ENCODE data around the gene PLBD1. TPM values are rescaled to one million over a fixed set of nuclear protein-coding genes. Genes with fewer than 3 reads are reported as not detected.

The PLBD1 gene
- total RNA-seq, 1 donor, result 4.7 TPM

GRCh38 chr12:14561677-14562238 is 5.9 kb downstream of the PLBD1 start:
- H3K9me3 ChIP-seq (ENCODE audit: low read depth, low read length), result no peaks in the 10 kb centered on the region
- no peaks in the 10 kb centered on the region for H3K4me1 ChIP-seq (ENCODE audit: insufficient read depth, low read length)
- no peak overlapping the region for H3K27ac ChIP-seq (ENCODE audit: low read depth, low read length)
- no peaks in the 10 kb centered on the region for H3K27me3 ChIP-seq (ENCODE audit: insufficient read depth, low read length)
- no peak for TF ChIP-seq CTCF (IDR thresholded peaks at IDR 0.05; ENCODE audit: extremely low read depth, low read depth, low read length)
- no peaks in the 10 kb centered on the region for H4K20me1 ChIP-seq (ENCODE audit: insufficient read depth, low read length)
- no peak overlapping the region for H3K4me2 ChIP-seq (ENCODE audit: insufficient read depth, low read length)
- H3K79me2 ChIP-seq (ENCODE audit: insufficient read depth, low read length), result no peaks in the 10 kb centered on the region
- no peaks in the 10 kb centered on the region for H3K36me3 ChIP-seq (ENCODE audit: insufficient read depth, low read length)
- no peak overlapping the region for H3K4me3 ChIP-seq (ENCODE audit: insufficient read depth, low read length)
- DNase-seq (ENCODE audit: insufficient read length, low spot score, missing footprints), result no peak
- H2AFZ ChIP-seq (ENCODE audit: low read length), result no peak overlapping the region

DNA sequence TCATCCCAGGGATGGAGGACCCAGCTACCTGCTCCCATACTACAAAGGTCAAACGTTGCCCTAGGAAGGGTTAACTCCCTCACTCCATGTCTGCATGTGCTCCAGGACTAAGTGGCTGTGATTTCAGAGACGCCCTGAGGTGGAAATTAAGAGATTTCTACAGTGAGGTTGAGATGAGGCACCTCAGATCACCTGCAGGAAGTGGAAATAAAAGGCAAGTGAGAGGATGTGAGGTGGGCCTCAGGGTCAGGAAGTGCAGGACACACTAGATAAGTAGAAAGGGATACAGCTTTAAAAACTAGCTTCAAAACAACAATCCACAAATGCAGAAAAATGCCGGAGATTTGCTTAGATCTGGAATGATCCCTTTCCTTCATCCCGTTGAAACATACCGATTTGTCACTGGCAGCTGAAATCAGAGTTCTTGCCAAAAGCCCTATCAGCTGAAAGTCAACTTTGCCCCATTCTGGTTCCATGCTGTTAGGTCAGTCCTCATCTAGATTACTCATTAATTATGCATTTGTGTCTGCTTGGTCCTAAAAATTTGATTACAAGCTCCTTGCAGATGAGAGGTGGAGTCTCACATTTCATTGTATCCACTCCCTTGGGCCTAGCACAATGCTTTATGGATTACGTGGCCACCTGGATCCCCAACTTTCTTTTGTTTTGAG is 6.6 kb downstream of the PLBD1 start:
- H3K4me3 ChIP-seq (ENCODE audit: insufficient read depth, low read length), result no peak overlapping the region
- H3K79me2 ChIP-seq (ENCODE audit: insufficient read depth, low read length), result no peaks in the 10 kb centered on the region
- no peaks in the 10 kb centered on the region for H3K27me3 ChIP-seq (ENCODE audit: insufficient read depth, low read length)
- no peaks in the 10 kb centered on the region for H3K4me1 ChIP-seq (ENCODE audit: insufficient read depth, low read length)
- H3K36me3 ChIP-seq (ENCODE audit: insufficient read depth, low read length), result no peaks in the 10 kb centered on the region
- no peak for DNase-seq (ENCODE audit: insufficient read length, low spot score, missing footprints)
- TF ChIP-seq CTCF (IDR thresholded peaks at IDR 0.05; ENCODE audit: extremely low read depth, low read depth, low read length), result no peak
- no peak overlapping the region for H3K4me2 ChIP-seq (ENCODE audit: insufficient read depth, low read length)
- H4K20me1 ChIP-seq (ENCODE audit: insufficient read depth, low read length), result no peaks in the 10 kb centered on the region
- no peaks in the 10 kb centered on the region for H3K9me3 ChIP-seq (ENCODE audit: low read depth, low read length)
- H3K27ac ChIP-seq (ENCODE audit: low read depth, low read length), result no peak overlapping the region
- H2AFZ ChIP-seq (ENCODE audit: low read length), result no peak overlapping the region

DNA sequence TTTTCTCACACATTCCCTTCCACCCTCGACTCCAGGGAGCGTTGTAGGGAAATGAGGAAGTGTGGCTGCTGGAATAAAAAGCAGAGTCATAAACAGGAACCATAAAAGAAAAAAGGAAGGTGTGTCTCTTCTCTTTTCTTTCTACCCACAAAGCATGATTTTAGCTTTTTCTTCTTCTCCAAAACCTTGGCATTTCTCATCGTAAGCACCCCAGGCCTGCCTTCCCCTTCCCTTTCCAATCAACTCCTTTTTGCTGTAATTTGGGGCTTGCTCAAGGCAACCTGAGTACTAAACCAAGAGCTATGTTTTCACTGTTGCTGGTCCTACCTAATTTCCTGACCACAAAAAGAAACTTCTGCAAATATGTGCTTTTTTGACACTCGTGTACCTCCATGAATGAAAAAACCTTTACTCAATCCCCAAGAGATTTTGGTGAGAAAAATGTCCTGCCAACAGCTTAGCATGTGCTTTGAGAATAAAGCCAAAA is 9.2 kb downstream of the PLBD1 start:
- no peak overlapping the region for H2AFZ ChIP-seq (ENCODE audit: low read length)
- no peak overlapping the region for H3K27ac ChIP-seq (ENCODE audit: low read depth, low read length)
- H3K79me2 ChIP-seq (ENCODE audit: insufficient read depth, low read length), result no peaks in the 10 kb centered on the region
- H3K4me2 ChIP-seq (ENCODE audit: insufficient read depth, low read length), result no peak overlapping the region
- no peaks in the 10 kb centered on the region for H3K4me1 ChIP-seq (ENCODE audit: insufficient read depth, low read length)
- no peak overlapping the region for H3K4me3 ChIP-seq (ENCODE audit: insufficient read depth, low read length)
- no peaks in the 10 kb centered on the region for H3K9me3 ChIP-seq (ENCODE audit: low read depth, low read length)
- no peak for DNase-seq (ENCODE audit: insufficient read length, low spot score, missing footprints)
- no peak for TF ChIP-seq CTCF (IDR thresholded peaks at IDR 0.05; ENCODE audit: extremely low read depth, low read depth, low read length)
- no peaks in the 10 kb centered on the region for H4K20me1 ChIP-seq (ENCODE audit: insufficient read depth, low read length)
- H3K27me3 ChIP-seq (ENCODE audit: insufficient read depth, low read length), result no peaks in the 10 kb centered on the region
- H3K36me3 ChIP-seq (ENCODE audit: insufficient read depth, low read length), result no peaks in the 10 kb centered on the region

DNA sequence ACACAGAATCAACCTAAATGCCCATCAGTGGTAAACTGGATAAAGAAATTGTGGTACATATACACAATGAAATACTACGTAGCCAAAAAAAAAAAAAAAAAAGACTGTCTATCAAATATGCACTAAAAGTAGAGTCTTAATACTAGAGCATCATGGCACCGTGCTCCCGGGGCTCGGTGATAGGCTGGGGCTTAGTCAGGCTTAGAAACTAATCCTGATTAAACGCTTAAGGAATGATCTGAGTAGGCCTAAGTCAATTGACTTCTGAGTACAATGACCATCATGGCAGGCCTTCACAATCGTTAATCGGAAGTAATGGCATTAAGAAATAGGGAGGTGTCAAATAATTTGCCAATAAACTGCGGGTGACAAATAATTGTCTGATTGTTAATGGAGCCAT is 9.7 kb downstream of the PLBD1 start:
- Histone ChIP-seq H3K36me3 (ENCODE audit: insufficient read depth, low read length) (no peaks in the 10 kb centered on the region), H3K27ac (ENCODE audit: low read depth, low read length) (no peak overlapping the region), H3K9me3 (ENCODE audit: low read depth, low read length) (no peaks in the 10 kb centered on the region), H2AFZ (ENCODE audit: low read length) (no peak overlapping the region), H3K4me3 (ENCODE audit: insufficient read depth, low read length) (no peak overlapping the region), H3K4me2 (ENCODE audit: insufficient read depth, low read length) (no peak overlapping the region), H3K79me2 (ENCODE audit: insufficient read depth, low read length) (no peaks in the 10 kb centered on the region), H3K27me3 (ENCODE audit: insufficient read depth, low read length) (no peaks in the 10 kb centered on the region), H4K20me1 (ENCODE audit: insufficient read depth, low read length) (no peaks in the 10 kb centered on the region), H3K4me1 (ENCODE audit: insufficient read depth, low read length) (no peaks in the 10 kb centered on the region)
- no peak for DNase-seq (ENCODE audit: insufficient read length, low spot score, missing footprints)
- no peak for TF ChIP-seq CTCF (IDR thresholded peaks at IDR 0.05; ENCODE audit: extremely low read depth, low read depth, low read length)

Data from osteoblast (primary cell).